ENCODE measurements around the gene CHRM2.

CHRM2 gene

DNA sequence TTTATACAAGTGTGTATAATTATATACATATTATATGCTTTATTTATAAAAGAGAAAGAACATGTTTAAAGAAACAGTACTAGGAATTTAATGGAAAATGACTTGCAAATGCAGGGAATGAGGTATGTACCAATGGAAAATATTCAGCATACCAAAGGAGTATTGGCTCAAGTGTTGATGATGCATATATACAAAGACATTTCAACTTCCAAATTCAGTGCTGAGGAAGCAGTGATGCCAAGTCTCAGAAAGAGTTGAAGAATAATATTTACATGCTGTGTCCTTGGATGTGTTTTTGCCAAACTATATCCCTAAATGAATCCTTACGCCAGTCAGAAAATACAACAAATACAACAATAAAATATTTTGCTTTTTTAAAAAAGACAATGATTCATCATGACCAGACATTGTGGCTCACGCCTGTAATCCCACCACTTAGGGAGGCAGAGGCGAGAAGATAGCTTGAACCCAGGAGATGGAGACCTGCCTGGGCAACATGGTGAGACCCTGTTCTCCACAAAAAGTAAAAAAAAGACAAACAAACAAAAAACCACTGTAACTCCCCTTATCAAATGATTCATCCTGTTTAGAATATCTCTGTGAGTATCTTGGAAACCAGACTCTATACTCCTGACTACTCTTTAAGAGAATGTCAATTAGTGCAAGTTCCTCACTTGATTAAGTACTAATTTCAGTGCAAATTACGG is 157.2 kb downstream of the CHRM2 start:
- DNase-seq (ENCODE audit: low read depth in 3 of 3), result no peak

DNA sequence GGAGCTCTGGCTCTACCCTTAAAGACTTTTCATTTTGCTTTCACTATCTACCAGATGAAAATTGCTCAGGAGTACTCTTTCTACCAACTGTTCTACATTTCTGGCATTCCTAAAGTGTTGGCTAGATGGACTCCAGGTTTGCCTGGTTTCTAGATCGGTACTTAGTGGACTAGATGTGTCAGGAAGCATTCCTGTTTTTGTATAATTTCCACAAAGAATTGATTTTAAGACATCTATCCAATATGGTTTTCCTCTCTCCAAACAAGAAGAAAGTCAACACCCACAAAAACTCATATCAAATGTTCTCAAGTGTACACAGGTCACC is 157.7 kb downstream of the CHRM2 start:
- DNase-seq (ENCODE audit: low read depth in 3 of 3), result no peak

DNA sequence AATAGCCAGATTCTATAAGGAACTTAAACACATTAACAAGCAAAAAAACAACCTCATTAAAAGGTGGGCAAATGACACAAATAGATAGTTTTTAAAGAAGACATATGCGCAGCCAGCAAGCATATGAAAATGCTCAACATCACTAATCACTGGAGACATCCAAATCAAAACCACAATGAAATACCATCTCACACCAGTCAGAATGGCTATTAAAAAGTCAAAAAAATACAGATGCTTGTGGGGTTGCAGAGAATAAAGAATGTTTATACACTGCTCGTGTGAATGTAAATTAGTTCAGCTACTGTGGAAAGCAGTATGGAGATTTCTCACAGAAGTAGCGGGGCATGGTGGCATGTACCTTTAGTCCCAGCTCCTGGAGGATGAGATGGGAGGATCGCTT is 164.0 kb downstream of the CHRM2 start:
- DNase-seq (ENCODE audit: low read depth in 3 of 3), result no peak

DNA sequence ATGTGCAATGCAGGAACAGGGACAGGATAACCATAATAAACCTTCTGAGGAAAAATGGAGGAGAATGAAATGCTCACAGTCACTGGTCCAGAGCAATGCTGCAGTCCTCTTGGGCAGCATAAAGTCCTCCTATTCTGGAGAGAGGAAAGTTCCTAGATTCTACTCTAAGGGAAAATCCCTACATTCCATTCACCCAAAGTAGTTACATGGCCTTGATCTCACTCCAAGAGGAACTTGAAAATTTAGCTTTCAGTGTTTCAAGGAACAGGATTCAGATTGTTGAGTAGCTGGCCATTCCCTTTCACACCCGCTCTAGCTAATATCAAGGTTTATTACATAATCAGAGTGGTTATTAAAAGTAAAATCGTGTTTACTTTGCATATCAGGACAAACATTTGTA is 168.3 kb downstream of the CHRM2 start:
- no peak for DNase-seq (ENCODE audit: low read depth in 3 of 3)

DNA sequence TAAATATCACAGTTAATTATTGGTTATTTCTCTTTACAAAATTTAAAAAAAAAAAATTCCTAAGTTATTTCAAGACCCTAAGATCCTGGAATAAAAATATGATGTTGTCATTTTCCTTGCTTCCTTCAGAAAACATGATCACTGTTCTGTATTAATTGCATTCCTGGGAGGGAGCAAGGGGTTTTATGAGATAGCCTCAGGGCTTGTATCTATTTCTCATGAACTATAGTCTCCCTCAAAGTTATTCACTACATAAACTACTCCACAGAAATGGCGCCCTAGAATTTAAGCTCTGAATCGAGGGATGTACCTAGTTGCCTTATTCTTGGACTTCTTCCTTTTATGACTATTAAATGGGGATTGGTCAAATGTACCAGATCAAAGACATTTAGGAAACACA is 170.3 kb downstream of the CHRM2 start:
- DNase-seq (ENCODE audit: low read depth in 3 of 3), result no peak

DNA sequence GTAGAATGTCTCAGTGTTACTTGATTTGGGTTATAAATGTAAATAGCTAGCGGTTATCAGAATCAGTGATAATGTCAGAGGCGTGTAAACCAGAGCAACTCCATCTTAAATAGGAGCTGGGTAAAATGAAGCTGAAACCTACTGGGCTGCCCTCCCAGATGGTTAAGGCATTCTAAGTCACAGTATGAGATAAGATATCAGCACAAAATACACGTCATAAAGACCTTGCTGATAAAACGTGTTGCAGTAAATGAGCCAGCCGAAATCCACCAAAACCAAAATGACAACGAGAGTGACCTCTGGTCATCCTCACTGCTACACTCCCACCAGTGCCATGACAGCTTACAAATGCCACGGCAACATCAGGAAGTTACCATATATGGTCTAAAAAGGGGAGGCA is 172.3 kb downstream of the CHRM2 start:
- no peak for DNase-seq (ENCODE audit: low read depth in 3 of 3)

DNA sequence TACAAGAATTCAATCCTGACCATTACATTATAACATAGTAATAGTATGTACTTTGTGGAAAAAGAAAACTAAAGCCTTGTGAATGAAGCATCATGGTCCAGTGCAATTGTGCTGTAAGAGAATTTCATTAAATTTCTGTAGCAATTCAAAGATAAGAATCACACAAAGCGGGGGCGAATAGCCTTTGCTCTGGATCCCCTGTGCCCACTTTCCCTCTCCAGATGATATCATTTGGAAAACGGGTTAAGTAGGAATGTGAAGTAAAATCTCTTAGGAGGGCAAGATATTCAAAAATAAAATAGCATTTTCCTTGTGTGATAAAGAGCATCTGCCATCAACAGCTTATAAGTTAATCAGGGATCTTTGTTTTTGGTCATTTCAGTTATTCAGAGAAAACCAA is 177.1 kb downstream of the CHRM2 start:
- no peak for DNase-seq (ENCODE audit: low read depth in 3 of 3)

DNA sequence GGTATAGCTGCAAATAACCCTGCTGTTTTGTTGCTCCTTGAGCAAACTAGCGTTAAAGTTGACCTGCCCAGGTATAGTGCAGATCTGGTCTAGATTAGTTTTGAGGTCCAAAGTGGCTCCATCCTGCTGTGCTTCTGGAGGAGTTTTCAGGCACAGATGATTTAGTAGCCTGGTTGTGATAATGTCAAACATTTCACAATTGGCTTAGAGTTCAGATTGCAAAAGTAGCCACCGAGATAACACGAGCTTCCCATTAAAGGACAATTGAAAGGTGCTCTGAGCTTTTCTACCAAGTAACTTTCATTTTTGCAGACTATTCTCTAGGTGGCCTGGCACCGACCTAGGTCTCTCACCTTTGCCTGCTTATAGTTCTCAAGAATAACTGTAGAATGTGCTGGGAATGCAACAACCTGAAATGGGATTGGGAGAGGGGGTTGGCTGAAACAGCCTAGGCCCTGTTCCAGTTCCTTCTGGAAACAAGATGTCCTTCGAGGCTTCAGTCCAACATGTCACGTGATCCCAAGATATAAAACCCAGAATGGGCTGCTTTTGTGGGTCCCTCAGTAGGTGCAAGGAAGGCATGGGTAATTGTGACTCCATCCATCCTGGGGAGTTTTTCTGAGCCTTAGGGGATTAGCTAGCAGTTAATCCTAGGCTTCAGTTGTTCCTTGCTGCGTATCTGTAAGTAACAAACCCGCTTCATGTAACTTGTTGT is 201.0 kb downstream of the CHRM2 start:
- DNase-seq (ENCODE audit: low read depth in 3 of 3), result no peak
